A673 (cell line): Measurements from ENCODE around the gene TNRC6C. TPM values are rescaled to one million over a fixed set of nuclear protein-coding genes. Genes with fewer than 3 reads are reported as not detected.

Experiments used
- BruUV-seq: library from RNA; stranded (reverse); fragments of 400-500 nt; replicated peaks from 2 replicates; lab custom pipeline; 2021; lab: Mats Ljungman, UMichigan
- CTCF ChIA-PET: fragments of 300-600 bp; sonication (Branson Sonifier 250); formaldehyde crosslinking; loops from one replicate; lab custom pipeline; 2022; ENCODE audit warnings: antibody characterized with exemption; lab: Charles Lee
- POLR2A ChIA-PET: fragments of 300-600 bp; sonication (Branson Sonifier 250); formaldehyde crosslinking; loops from one replicate; lab custom pipeline; 2022; ENCODE audit warnings: antibody characterized with exemption; ENCODE audit not compliant: low non-redundant PET; lab: Charles Lee
- DNase-seq: peaks from one replicate; pipeline ENCODE4 v3.0.0-alpha.2; 2015; ENCODE audit warnings: low spot score
- H3K27ac ChIP-seq: fragments of 200-600 bp; sonication (generic); 2 replicates; pipeline ENCODE4 v1.5.1; 2016; ENCODE audit warnings: mixed run types, low read depth, mild to moderate bottlenecking, mixed read lengths, antibody characterized with exemption, low read length; ENCODE audit not compliant: poor library complexity, severe bottlenecking
- H3K27me3 ChIP-seq: fragments of 200-600 bp; sonication (generic); replicated peaks from 2 replicates; pipeline ENCODE4 v1.6.1; 2017; ENCODE audit warnings: mixed run types, low read depth, mild to moderate bottlenecking, mixed read lengths, antibody characterized with exemption, low read length; ENCODE audit not compliant: insufficient read depth, poor library complexity
- H3K36me3 ChIP-seq: fragments of 200-600 bp; sonication (generic); 2 replicates; pipeline ENCODE4 v1.6.1; 2016; ENCODE audit warnings: mixed run types, mild to moderate bottlenecking, mixed read lengths, antibody characterized with exemption, low read length; ENCODE audit not compliant: insufficient read depth, poor library complexity, severe bottlenecking
- H3K4me1 ChIP-seq: fragments of 200-600 bp; sonication (generic); 2 replicates; pipeline ENCODE4 v1.6.1; 2017; ENCODE audit warnings: mixed run types, mild to moderate bottlenecking, mixed read lengths, antibody characterized with exemption, low read length; ENCODE audit not compliant: insufficient read depth, poor library complexity, severe bottlenecking
- H3K4me3 ChIP-seq: fragments of 200-600 bp; sonication (generic); 2 replicates; pipeline ENCODE4 v1.5.1; 2016; ENCODE audit warnings: low read depth, mixed run types, mild to moderate bottlenecking, mixed read lengths, low read length; ENCODE audit not compliant: poor library complexity, severe bottlenecking
- H3K9me3 ChIP-seq: fragments of 200-600 bp; sonication (generic); 2 replicates; pipeline ENCODE4 v1.6.1; 2016; ENCODE audit warnings: mixed run types, low read depth, mild to moderate bottlenecking, mixed read lengths, antibody characterized with exemption, low read length; ENCODE audit not compliant: poor library complexity, severe bottlenecking
- EZH2 ChIP-seq: fragments of 200-600 bp; sonication (generic); IDR thresholded peaks from 2 replicates; pipeline ENCODE4 v1.6.1; 2017; ENCODE audit warnings: borderline replicate concordance, low read depth, mild to moderate bottlenecking, mixed read lengths, antibody characterized with exemption, low read length; ENCODE audit not compliant: poor library complexity, severe bottlenecking
- intact Hi-C: fragments of 100-400 bp; cut with micrococcal nuclease; formaldehyde crosslinking; loops from one replicate; pipeline ENCODE4 v1.10.0; 2022; ENCODE audit not compliant: unreplicated experiment
- total RNA-seq: library from RNA; stranded (reverse); gene quantifications from 2 replicates; pipeline ENCODE4 v1.2.3, GENCODE V29; 2021
- TF ChIP-seq, protein P1 (sequence below): fragments of 300-800, 200-600 bp; sonication (generic); conservative IDR thresholded peaks from 2 replicates; pipeline ENCODE4 v1.5.1; 2017; ENCODE audit warnings: low read depth, mild to moderate bottlenecking, antibody characterized with exemption, low read length, moderate library complexity, mixed read lengths

Gene TNRC6C
- total RNA-seq, 1 experiment from 2014 or later = 26.7 TPM

DNA sequence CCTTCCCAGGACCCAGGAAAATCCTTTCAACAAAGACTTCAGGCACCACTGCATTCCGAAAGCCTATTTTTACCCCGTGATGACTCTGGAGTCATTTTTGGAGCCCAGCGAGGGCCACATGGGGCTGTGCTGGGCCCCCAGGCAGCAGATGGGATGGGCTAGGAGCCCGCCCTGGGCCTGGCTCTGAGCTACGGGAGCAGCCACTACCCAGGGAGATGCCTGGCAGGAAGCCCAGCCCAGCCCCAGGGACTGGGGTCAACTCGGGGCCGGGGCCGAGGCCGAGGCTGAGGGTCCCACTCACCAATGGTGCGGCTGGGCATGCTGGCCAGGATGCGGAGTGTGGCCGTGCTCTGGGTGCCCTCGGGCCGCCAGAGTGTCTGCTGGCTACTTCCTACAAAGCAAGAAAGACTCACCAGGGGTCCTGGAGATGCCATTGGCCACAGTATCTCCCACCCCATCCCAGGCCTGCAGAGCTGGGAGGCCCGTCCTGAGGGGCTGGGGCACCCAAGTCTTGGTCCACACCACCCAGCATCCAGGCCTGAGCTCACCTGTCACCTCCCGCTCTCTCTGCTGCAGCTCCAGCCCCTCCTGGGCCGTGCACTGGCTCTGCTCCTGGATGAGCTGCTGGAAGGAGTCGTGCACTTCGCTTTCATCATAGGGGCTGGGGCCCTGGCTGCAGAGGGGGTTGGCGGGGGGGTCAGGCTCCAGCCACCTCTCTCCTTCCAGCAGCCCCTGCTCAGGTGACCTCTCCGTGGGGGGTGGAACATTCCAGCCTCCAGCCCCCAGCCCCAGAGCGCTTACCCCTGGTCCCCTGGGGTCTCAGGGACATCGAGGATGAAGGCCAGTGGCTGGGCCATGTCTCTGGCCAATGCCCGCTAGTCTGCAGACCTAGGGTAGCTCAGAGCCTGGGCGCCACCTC, 167.7 kb downstream of the TNRC6C start:
- ChIA-PET POLR2A (no interaction called here), CTCF (interaction anchor here (0.5 kb wide), 1 partner anchor 481 kb away, joined by 3 read pairs; no protein-coding TSS in a partner anchor)
- intact Hi-C loops = loop anchor here (5.0 kb wide), 1 partner anchor 41 kb away; the partner anchor contains the start of gene SYNGR2
- Histone ChIP-seq H3K27me3 (no peaks in the 10 kb centered on the region), H3K9me3 (no peaks in the 10 kb centered on the region), H3K36me3 (no peaks in the 10 kb centered on the region), H3K4me1 (peaks cover 36% of the 10 kb centered on the region), H3K4me3 (no peak overlapping the region), H3K27ac (no peak overlapping the region)
- BruUV-seq = no TSS peak
- TF ChIP-seq, protein P1, sequence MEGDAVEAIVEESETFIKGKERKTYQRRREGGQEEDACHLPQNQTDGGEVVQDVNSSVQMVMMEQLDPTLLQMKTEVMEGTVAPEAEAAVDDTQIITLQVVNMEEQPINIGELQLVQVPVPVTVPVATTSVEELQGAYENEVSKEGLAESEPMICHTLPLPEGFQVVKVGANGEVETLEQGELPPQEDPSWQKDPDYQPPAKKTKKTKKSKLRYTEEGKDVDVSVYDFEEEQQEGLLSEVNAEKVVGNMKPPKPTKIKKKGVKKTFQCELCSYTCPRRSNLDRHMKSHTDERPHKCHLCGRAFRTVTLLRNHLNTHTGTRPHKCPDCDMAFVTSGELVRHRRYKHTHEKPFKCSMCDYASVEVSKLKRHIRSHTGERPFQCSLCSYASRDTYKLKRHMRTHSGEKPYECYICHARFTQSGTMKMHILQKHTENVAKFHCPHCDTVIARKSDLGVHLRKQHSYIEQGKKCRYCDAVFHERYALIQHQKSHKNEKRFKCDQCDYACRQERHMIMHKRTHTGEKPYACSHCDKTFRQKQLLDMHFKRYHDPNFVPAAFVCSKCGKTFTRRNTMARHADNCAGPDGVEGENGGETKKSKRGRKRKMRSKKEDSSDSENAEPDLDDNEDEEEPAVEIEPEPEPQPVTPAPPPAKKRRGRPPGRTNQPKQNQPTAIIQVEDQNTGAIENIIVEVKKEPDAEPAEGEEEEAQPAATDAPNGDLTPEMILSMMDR = no peak
- no peak for TF ChIP-seq EZH2
- DNase-seq = no peak

GRCh38 chr17:78126895-78127238, 168.4 kb downstream of the TNRC6C start:
- Histone ChIP-seq H3K27me3 (no peaks in the 10 kb centered on the region), H3K27ac (no peak overlapping the region), H3K4me3 (no peak overlapping the region), H3K9me3 (no peaks in the 10 kb centered on the region), H3K4me1 (peaks cover 42% of the 10 kb centered on the region), H3K36me3 (no peaks in the 10 kb centered on the region)
- BruUV-seq = no TSS peak
- TF ChIP-seq, protein P1 = no peak
- TF ChIP-seq EZH2 = no peak
- DNase-seq = no peak
- POLR2A ChIA-PET = no interaction called here
- CTCF ChIA-PET = no interaction called here
- intact Hi-C loops = loop anchor here (5.0 kb wide), 1 partner anchor 40 kb away; the partner anchor contains the start of gene SYNGR2

DNA sequence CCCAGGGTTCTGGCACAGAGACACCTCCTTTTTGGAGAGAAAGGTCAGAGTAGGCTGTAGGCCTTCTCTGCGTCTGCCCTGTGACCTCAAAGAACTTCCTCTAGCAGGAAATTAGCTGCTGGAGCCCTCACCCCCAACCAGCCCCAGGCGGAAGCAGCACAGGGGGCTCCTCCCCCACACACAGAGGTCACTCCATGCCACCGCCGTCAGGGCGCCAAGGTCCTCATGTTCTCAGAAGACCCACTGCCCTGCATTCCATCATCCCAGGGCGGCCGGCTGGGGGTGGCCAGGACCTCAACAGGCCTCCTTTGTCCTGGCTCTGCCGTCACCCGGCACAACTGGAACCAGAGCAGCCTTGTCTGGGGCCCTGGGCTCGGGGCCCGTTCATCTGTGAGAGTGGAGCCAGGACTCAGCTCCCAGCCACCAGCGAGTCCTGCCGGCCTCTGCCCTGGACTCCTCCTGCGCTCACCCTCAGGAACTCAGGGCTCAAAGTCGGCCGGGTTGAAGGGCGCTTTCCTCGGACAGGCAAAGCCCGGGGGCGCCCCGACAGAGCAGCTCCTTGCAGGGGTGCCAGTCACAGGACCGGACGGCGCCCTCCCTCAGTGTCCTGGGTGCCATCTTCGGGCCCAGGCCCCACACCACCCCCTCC, 168.9 kb downstream of the TNRC6C start:
- DNase-seq = no peak
- Histone ChIP-seq H3K4me3 (peak overlapping the region; percentile 80), H3K4me1 (peaks cover 46% of the 10 kb centered on the region), H3K9me3 (no peaks in the 10 kb centered on the region), H3K36me3 (no peaks in the 10 kb centered on the region), H3K27ac (no peak overlapping the region), H3K27me3 (no peaks in the 10 kb centered on the region)
- no peak for TF ChIP-seq EZH2
- TF ChIP-seq, protein P1 = no peak
- ChIA-PET CTCF (interaction anchor here (0.6 to 0.8 kb wide), 2 partner anchors 49 to 132 kb away, joined by 3 read pairs; no protein-coding TSS in a partner anchor), POLR2A (no interaction called here)
- BruUV-seq = no TSS peak
- intact Hi-C loops = loop anchor here (5.0 kb wide), 1 partner anchor 40 kb away; the partner anchor contains the start of gene SYNGR2
